Osteocyte (in vitro differentiated cells): Measurements from ENCODE around the gene ZCCHC13. TPM values are rescaled to one million over a fixed set of nuclear protein-coding genes. Genes with fewer than 3 reads are reported as not detected.
A peak's percentile ranks its signal among the peaks of the same experiment; 100 is the strongest.

Source experiments
- DNase-seq: peaks from one replicate; pipeline ENCODE4 v3.0.0; 2021; ENCODE audit warnings: mixed read lengths; ENCODE audit not compliant: unreplicated experiment; ENCODE audit errors: extremely low spot score
- H3K27ac Mint-ChIP-seq: one replicate; pipeline ENCODE4 v1.8.0; 2021; ENCODE audit warnings: mild to moderate bottlenecking, mixed read lengths; ENCODE audit not compliant: unreplicated experiment
- H3K27me3 Mint-ChIP-seq: one replicate; pipeline ENCODE4 v1.8.0; 2021; ENCODE audit warnings: mixed read lengths; ENCODE audit not compliant: unreplicated experiment
- H3K36me3 Mint-ChIP-seq: one replicate; pipeline ENCODE4 v1.8.0; 2021; ENCODE audit warnings: mixed read lengths; ENCODE audit not compliant: unreplicated experiment
- H3K4me1 Mint-ChIP-seq: one replicate; pipeline ENCODE4 v1.8.0; 2021; ENCODE audit warnings: mixed read lengths; ENCODE audit not compliant: unreplicated experiment
- H3K4me3 Mint-ChIP-seq: one replicate; pipeline ENCODE4 v1.8.0; 2021; ENCODE audit warnings: mild to moderate bottlenecking, moderate library complexity, mixed read lengths; ENCODE audit not compliant: unreplicated experiment
- H3K9me3 Mint-ChIP-seq: one replicate; pipeline ENCODE4 v1.8.0; 2021; ENCODE audit warnings: mixed read lengths; ENCODE audit not compliant: unreplicated experiment
- total RNA-seq: library from RNA; stranded (reverse); gene quantifications from 2 replicates; pipeline ENCODE4 v1.2.1, GENCODE V29; 2021
- TF ChIP-seq, protein P1 (sequence below): fragments of 200-600 bp; sonication (generic); IDR thresholded peaks from 2 replicates; pipeline ENCODE4 v1.5.0; 2021; ENCODE audit warnings: antibody characterized with exemption, mild to moderate bottlenecking, moderate library complexity

Gene ZCCHC13
- total RNA-seq, 1 donor from 2014 or later, result not detected

DNA sequence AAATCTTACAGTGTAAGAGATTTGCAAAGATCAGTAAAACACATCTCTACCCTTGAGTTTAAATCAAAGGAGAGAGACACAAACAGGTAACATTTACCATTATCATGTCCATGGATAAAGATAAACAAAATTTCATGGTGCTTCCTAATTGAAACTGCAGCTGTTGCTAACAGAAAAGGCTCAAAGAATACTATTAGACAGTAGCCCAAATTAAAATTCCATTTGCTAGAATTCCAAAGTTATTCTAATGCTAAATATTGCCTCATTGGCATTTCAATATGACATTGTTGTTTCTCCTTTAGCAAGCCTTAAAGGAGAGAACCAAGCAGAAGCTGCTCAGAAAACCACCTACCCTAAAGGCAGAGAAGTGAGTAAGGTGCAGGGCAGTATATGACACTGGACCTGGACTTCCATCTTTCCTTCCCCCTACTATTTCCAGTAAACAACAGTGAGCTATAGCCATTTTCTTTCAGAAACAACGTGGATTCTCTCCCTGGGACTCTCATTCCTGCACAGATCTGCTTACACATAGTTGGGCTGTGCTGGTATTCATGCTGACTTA, 19.5 kb upstream of the ZCCHC13 start:
- Mint-ChIP-seq H3K9me3 (peaks cover 3% of the 10 kb centered on the region), H3K36me3 (peaks cover 32% of the 10 kb centered on the region), H3K4me3 (no peak overlapping the region), H3K4me1 (peaks cover 48% of the 10 kb centered on the region), H3K27ac (no peak overlapping the region), H3K27me3 (no peaks in the 10 kb centered on the region)
- TF ChIP-seq, protein P1, sequence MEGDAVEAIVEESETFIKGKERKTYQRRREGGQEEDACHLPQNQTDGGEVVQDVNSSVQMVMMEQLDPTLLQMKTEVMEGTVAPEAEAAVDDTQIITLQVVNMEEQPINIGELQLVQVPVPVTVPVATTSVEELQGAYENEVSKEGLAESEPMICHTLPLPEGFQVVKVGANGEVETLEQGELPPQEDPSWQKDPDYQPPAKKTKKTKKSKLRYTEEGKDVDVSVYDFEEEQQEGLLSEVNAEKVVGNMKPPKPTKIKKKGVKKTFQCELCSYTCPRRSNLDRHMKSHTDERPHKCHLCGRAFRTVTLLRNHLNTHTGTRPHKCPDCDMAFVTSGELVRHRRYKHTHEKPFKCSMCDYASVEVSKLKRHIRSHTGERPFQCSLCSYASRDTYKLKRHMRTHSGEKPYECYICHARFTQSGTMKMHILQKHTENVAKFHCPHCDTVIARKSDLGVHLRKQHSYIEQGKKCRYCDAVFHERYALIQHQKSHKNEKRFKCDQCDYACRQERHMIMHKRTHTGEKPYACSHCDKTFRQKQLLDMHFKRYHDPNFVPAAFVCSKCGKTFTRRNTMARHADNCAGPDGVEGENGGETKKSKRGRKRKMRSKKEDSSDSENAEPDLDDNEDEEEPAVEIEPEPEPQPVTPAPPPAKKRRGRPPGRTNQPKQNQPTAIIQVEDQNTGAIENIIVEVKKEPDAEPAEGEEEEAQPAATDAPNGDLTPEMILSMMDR, result no peak
- no peak for DNase-seq

DNA sequence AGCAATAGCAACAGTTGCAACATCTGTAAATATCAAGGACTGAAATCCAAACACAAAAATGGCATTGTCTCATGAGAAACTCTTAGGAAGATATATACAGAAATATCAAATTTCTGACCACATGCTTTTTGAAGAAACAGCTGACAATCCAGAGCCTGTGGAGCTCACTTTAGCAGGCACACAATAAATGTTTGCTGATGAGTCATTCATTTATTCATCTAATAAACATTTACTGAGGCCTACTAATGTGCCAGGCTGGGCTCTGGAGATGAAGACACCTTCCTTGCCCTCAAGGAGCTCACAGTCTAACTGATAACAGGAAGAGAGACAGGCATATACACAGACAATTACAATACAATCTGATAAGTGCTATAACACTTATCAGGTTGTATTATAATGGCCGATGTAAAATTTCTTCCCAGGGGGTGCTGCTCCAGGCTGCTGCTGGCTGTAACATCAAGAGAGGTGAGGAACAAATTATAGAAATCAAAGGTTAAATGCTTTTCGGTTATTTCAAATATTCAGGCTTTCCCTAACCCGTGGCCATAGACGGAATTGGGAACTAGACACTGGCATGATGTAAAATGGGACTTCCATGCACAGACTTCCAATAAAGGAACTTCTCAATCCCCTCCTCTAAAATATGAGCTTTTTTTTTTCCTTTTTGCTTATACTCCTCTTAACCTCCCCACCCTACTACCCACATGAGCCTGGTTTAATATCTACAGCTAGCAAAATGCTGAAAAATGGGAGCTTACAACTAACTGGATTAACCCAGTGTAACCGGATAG, 16.8 kb upstream of the ZCCHC13 start:
- no peak for DNase-seq
- Mint-ChIP-seq H3K27ac (peak overlapping the region; percentile 67), H3K4me3 (no peak overlapping the region)

DNA sequence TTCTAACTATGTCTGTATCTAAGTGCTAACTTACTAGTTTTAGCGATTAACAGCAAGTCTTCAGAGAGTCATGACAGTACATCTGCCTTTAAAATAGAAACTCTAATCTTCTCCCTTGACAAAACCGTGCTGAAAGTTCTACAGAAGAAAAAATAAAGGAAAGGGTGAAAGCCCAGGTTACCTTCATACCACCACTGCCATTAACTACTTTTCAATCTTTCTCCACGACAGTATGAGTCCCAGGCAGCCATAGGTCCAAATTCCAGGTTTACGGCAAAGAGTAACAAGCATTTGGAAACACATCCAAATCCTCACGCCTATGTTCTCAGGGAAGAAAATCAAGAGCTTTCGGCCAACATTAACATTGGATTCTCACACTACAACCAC, 12.4 kb upstream of the ZCCHC13 start:
- Mint-ChIP-seq H3K4me3 (peak overlapping the region; percentile 93), H3K9me3 (no peaks in the 10 kb centered on the region), H3K27ac (peak overlapping the region; percentile 98), H3K4me1 (peaks cover 28% of the 10 kb centered on the region), H3K36me3 (peaks cover 8% of the 10 kb centered on the region), H3K27me3 (no peaks in the 10 kb centered on the region)
- DNase-seq, result no peak
- TF ChIP-seq, protein P1, result no peak

More for the DNA sequence above, 16.8 kb upstream of the ZCCHC13 start:
- no peaks in the 10 kb centered on the region for H3K27me3 Mint-ChIP-seq
- TF ChIP-seq, protein P1, result no peak
- peaks cover 48% of the 10 kb centered on the region for H3K4me1 Mint-ChIP-seq
- peaks cover 3% of the 10 kb centered on the region for H3K9me3 Mint-ChIP-seq
- peaks cover 20% of the 10 kb centered on the region for H3K36me3 Mint-ChIP-seq

DNA sequence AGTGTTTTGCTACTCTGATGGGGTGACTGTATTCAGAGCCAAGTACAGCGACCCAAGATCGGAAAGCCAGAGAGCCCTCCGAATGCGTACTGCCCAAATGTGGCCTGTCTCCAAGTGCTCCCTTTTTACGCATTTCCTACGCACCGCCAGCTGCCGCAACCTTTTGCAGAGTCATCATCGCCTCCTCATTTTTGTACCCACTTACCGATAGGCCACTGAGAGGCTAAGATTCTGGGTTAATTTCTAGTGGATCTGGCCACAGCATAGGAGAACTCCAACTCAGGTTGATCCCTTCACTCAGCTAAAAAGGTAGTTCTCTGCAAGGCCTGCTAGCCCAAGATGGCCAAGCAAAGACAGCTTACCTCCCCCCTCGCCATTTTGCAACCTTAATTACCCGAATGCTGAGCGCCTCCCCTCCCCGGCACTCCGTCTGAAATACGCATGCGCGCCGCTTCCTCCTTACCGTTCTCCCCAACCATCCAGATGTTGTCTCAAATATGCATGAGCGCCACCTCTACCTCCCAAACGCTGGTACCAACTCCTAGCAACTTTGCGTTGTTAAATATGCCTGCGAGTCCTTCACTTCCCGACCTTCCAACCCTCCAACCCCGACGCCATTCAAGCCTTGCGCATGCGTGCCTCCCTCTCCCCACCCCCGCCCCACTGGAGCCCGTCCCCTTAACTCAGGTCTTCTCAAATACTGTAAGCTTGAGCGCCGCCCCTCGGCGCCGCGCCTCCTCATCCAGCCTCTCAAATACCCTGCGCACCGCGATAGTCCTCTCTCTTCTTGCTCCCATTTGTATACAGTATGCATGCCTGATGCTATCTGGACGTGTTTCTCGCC, 11.8 kb upstream of the ZCCHC13 start:
- Mint-ChIP-seq H3K27me3 (no peaks in the 10 kb centered on the region), H3K27ac (peak overlapping the region; percentile 98), H3K36me3 (peaks cover 8% of the 10 kb centered on the region), H3K4me3 (peak overlapping the region; percentile 93), H3K4me1 (peaks cover 22% of the 10 kb centered on the region), H3K9me3 (no peaks in the 10 kb centered on the region)
- peak; percentile 92 for DNase-seq
- TF ChIP-seq, protein P1, result peak; percentile 40

DNA sequence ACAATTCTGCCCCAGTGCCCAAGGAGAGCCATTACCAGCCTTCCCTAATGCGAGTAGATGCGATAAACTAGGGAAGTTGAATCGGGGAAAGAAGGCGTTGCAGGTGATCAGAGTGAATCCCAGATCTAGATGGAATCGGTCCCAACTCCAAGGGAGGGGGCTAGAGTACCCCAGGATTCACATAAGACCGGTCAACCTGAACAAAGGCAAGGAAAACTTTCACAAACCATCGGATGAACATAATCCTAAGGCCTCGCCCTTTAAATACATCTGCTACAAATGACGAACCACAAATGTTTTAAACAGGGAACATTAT, 11.2 kb upstream of the ZCCHC13 start:
- H3K4me1 Mint-ChIP-seq, result peaks cover 18% of the 10 kb centered on the region
- peaks cover 8% of the 10 kb centered on the region for H3K36me3 Mint-ChIP-seq
- no peaks in the 10 kb centered on the region for H3K9me3 Mint-ChIP-seq
- peak overlapping the region; percentile 98 for H3K27ac Mint-ChIP-seq
- TF ChIP-seq, protein P1, result no peak
- peak overlapping the region; percentile 93 for H3K4me3 Mint-ChIP-seq
- no peaks in the 10 kb centered on the region for H3K27me3 Mint-ChIP-seq
- no peak for DNase-seq
